HCT116 (cell line): ENCODE results near the gene CBL.

Source experiments
- ATF3 ChIP-seq: IDR thresholded peaks from 2 replicates; pipeline ENCODE4 v1.6.1; 2012
- CTCF ChIP-seq, 3 experiments: fragments of 200-600 bp in 1 of 3; sonication (generic) in 1 of 3; IDR thresholded peaks in 2 of 3; conservative IDR thresholded peaks in 1 of 3; 2 replicates each; pipeline ENCODE4 v1.5.1; 2012 to 2017; ENCODE audit warnings: low read depth in 2 of 3, low read length in 2 of 3, antibody characterized with exemption in 1 of 3, borderline replicate concordance in 1 of 3, control low read depth in 1 of 3, mild to moderate bottlenecking in 1 of 3, mixed read lengths in 1 of 3, mixed run types in 1 of 3, moderate library complexity in 1 of 3; ENCODE audit not compliant: insufficient read depth in 1 of 3
- EGR1 ChIP-seq: IDR thresholded peaks from 2 replicates; pipeline ENCODE4 v1.6.1; 2012; ENCODE audit warnings: low read depth
- EZH2 ChIP-seq: fragments of 200-600 bp; sonication (generic); IDR thresholded peaks from 2 replicates; pipeline ENCODE4 v1.6.1; 2017; ENCODE audit warnings: antibody characterized with exemption, mixed run types
- JUND ChIP-seq: IDR thresholded peaks from 2 replicates; pipeline ENCODE4 v1.6.1; 2012
- POLR2A ChIP-seq: IDR thresholded peaks from 2 replicates; pipeline ENCODE4 v1.7.0; 2011; ENCODE audit warnings: borderline replicate concordance; ENCODE audit not compliant: insufficient read depth, insufficient read length; ENCODE audit errors: extremely low read depth
- POLR2AphosphoS5 ChIP-seq: IDR thresholded peaks from 2 replicates; pipeline ENCODE4 v1.6.1; 2011; ENCODE audit warnings: mild to moderate bottlenecking, low read depth, low read length, moderate library complexity
- SIN3A ChIP-seq: IDR thresholded peaks from 2 replicates; pipeline ENCODE4 v1.6.1; 2012; ENCODE audit warnings: low read depth
- ZNF274 ChIP-seq: fragments of 200-500 bp; sonication (Bioruptor generic); IDR thresholded peaks from 2 replicates; pipeline ENCODE4 v1.6.1; 2014; ENCODE audit warnings: mild to moderate bottlenecking, low read depth, low read length, inconsistent platforms

- TF ChIP-seq SIN3A = no peak
- TF ChIP-seq POLR2A = no peak
- no peak for TF ChIP-seq JUND
- no peak for TF ChIP-seq CTCF (IDR thresholded peaks at IDR 0.05 in 2 of 3, conservative IDR thresholded peaks at IDR 0.05 in 1 of 3; ENCODE audit: borderline replicate concordance in 1 of 3, insufficient read depth in 1 of 3, low read depth in 2 of 3, low read length in 2 of 3)
- TF ChIP-seq EGR1 = no peak
- TF ChIP-seq ATF3 = no peak
- no peak; the same call in none of the 2 replicates for TF ChIP-seq POLR2AphosphoS5
- no peak for TF ChIP-seq EZH2
- TF ChIP-seq ZNF274 = no peak
Observed at GRCh38 chr11:119169282-119169719, 36.8 kb upstream of the CBL start.
